ENCODE data around the gene LOC101059915.
"Not testable (repeated sequence)": the region's sequence is repeated elsewhere in the genome, so short reads cannot be mapped to it uniquely, and the experiment has no call there.

Gene LOC101059915

DNA sequence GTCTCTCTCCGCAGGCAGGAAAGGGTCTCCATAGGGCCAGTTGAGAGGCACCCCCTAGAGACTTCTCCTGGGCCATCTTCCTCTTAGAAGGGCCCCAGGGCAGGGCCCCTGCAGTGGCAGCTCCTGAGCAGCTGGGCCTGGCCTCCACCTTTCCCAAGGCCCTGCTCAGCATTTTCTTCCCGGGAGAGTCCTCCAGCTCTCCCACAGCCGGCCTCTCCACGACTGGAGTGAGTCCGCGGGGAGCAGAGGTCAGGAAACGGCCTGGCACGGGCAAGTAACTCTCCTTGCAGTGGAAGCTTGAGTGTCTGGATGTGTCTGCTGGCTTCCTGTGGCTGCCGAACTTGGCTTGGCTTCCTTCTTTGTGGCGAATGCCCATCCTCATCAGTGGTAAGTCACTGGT is 1.6 kb upstream of the LOC101059915 start:
- Histone ChIP-seq H3K4me1 (ENCODE audit: control insufficient read depth in 2 of 2, insufficient read depth in 2 of 2, low read length in 2 of 2) (peaks cover 4 to 21% of the 10 kb centered on the region in 2 donors), H3K27me3 (ENCODE audit: control insufficient read depth in 2 of 2, insufficient read depth in 1 of 2, low read length in 1 of 2) (no peaks in the 10 kb centered on the region), H3K9me3 (ENCODE audit: control insufficient read depth in 2 of 2, insufficient read depth in 1 of 2, low read length in 1 of 2) (no peaks in the 10 kb centered on the region), H3K4me3 (ENCODE audit: low read length in 2 of 2) (no peak overlapping the region), H3K27ac (ENCODE audit: low read depth in 1 of 2, low read length in 1 of 2) (no peak overlapping the region), H3K36me3 (ENCODE audit: control insufficient read depth in 2 of 2, insufficient read depth in 2 of 2, low read length in 1 of 2) (no peaks in the 10 kb centered on the region)
- WGBS = 73% methylated on average over 10 of the region's 10 CpGs
- no peak for DNase-seq (ENCODE audit: low read depth in 6 of 9, low spot score in 9 of 9)

DNA sequence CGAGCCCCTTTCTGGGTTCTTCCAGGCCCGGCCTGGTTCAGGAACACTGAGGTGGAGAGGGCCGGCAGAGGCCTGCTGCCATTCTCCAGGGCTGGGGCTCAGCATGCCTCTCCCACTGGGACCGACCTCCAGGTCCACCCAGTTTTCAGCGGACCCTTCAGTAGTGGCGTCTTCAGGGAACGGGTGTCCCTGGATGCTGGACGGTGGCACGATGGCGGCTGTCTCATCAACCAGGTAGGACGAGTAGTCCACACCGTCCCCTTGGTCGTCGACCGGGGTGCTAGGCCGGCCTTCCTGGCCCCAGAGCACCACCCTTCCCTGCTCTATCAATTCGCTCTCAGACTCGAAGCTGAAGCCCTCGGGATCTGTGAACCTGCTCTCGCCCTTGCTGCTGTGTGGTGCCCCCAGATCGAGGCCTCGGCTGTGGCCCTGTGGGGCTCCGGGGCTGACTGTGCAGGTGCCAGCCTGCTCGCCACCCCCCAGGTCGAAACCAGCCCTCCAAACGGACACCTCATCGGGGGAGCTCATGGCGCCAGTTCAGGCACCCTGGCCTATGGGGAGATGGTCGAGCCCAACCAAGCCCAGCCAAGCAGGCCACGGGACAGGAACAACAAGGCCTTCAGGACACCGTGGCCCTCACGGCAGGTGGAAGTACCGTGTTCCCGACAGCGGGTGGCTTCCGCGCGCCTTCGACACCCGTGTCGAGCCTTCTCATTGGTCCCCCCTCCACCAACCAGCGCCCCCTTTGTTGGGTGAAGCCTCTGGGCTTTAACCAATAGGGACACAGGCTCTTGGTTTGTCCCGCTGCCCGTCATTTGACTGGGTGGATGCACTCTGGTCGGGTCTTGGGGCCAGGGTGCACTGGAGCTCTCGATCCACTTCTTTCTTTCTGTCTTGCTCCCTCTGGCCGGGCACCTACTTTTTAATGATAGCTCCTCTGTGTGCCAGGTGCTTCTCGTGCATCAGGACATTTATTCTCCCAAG is 814 bp upstream of the LOC101059915 start:
- no peak overlapping the region for H3K4me3 ChIP-seq (ENCODE audit: low read length in 2 of 2)
- H3K9me3 ChIP-seq (ENCODE audit: control insufficient read depth in 2 of 2, insufficient read depth in 1 of 2, low read length in 1 of 2) = no peaks in the 10 kb centered on the region
- H3K4me1 ChIP-seq (ENCODE audit: control insufficient read depth in 2 of 2, insufficient read depth in 2 of 2, low read length in 2 of 2) = peaks cover 9 to 29% of the 10 kb centered on the region in 2 donors
- no peaks in the 10 kb centered on the region for H3K27me3 ChIP-seq (ENCODE audit: control insufficient read depth in 2 of 2, insufficient read depth in 1 of 2, low read length in 1 of 2)
- no peaks in the 10 kb centered on the region for H3K36me3 ChIP-seq (ENCODE audit: control insufficient read depth in 2 of 2, insufficient read depth in 2 of 2, low read length in 1 of 2)
- no peak overlapping the region for H3K27ac ChIP-seq (ENCODE audit: low read depth in 1 of 2, low read length in 1 of 2)
- 98% methylated on average over 48 of the region's 48 CpGs for WGBS
- no peak for DNase-seq (ENCODE audit: low read depth in 6 of 9, low spot score in 9 of 9)

- WGBS = 98% methylated on average over 16 of the region's 16 CpGs
- no peaks in the 10 kb centered on the region for H3K36me3 ChIP-seq (ENCODE audit: control insufficient read depth in 2 of 2, insufficient read depth in 2 of 2, low read length in 1 of 2)
- DNase-seq (ENCODE audit: low read depth in 6 of 9, low spot score in 9 of 9) = no peak
- H3K9me3 ChIP-seq (ENCODE audit: control insufficient read depth in 2 of 2, insufficient read depth in 1 of 2, low read length in 1 of 2) = no peaks in the 10 kb centered on the region
- no peak overlapping the region for H3K27ac ChIP-seq (ENCODE audit: low read depth in 1 of 2, low read length in 1 of 2)
- H3K4me1 ChIP-seq (ENCODE audit: control insufficient read depth in 2 of 2, insufficient read depth in 2 of 2, low read length in 2 of 2) = peaks cover 14 to 31% of the 10 kb centered on the region in 2 donors
- no peak overlapping the region for H3K4me3 ChIP-seq (ENCODE audit: low read length in 2 of 2)
- no peaks in the 10 kb centered on the region for H3K27me3 ChIP-seq (ENCODE audit: control insufficient read depth in 2 of 2, insufficient read depth in 1 of 2, low read length in 1 of 2)
These were observed 876 bp downstream of the LOC101059915 start for GRCh38 chrX:71668248-71668595.

DNA sequence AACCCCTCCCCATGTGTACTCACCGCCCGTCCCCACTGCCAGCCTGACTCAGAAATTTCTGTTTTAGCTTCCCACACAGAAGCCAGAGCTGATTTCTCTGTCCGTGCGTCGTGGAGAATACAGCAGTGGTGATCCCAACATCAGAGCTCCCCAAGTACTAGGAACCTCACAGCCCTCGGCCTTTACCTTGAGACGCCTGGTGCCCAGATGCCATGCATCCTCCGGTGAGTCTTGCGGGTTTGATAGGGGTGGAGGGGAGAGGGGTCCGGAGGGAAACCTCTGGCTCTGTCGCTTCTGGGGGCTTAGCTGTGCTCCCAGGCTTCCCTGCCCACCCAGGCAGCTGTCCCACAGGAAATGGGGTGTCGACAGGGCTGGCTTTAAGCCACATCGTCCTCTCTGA is 2.1 kb downstream of the LOC101059915 start:
- WGBS = 75% methylated on average over 13 of the region's 13 CpGs
- DNase-seq (ENCODE audit: low read depth in 6 of 9, low spot score in 9 of 9) = no peak

DNA sequence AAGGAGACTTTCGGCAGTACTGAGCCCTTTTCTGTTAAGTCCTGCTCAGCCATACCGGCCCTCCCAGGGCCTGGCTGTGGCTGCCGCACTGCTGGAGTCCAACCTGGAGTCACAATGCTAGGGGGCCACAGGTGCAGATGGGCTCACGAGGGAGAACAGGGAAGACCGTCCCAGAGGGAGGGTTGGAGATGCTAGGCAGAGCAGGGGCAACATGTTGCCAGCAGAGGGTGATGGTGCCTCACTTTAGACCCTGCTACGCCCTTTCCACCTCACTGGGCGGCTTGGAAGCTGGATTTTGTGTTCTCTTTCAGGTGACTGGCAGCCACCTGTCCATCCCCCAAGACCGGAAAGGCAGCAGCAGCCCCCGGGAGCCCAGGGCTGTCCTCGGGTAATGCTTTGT is 2.6 kb downstream of the LOC101059915 start:
- not testable (repeated sequence) for H3K27ac ChIP-seq (ENCODE audit: low read depth in 1 of 2, low read length in 1 of 2); H3K27me3 ChIP-seq (ENCODE audit: control insufficient read depth in 2 of 2, insufficient read depth in 1 of 2, low read length in 1 of 2); H3K9me3 ChIP-seq (ENCODE audit: control insufficient read depth in 2 of 2, insufficient read depth in 1 of 2, low read length in 1 of 2); H3K36me3 ChIP-seq (ENCODE audit: control insufficient read depth in 2 of 2, insufficient read depth in 2 of 2, low read length in 1 of 2); H3K4me3 ChIP-seq (ENCODE audit: low read length in 2 of 2)
- WGBS = 16% methylated on average over 10 of the region's 10 CpGs
- peaks cover 14 to 27% of the 10 kb centered on the region in 2 donors for H3K4me1 ChIP-seq (ENCODE audit: control insufficient read depth in 2 of 2, insufficient read depth in 2 of 2, low read length in 2 of 2)
- DNase-seq (ENCODE audit: low read depth in 6 of 9, low spot score in 9 of 9) = peak in 2 of 9 donors; percentile 29 to 40

More for the DNA sequence above, 2.1 kb downstream of the LOC101059915 start:
- Histone ChIP-seq H3K36me3 (ENCODE audit: control insufficient read depth in 2 of 2, insufficient read depth in 2 of 2, low read length in 1 of 2) (no peaks in the 10 kb centered on the region), H3K9me3 (ENCODE audit: control insufficient read depth in 2 of 2, insufficient read depth in 1 of 2, low read length in 1 of 2) (no peaks in the 10 kb centered on the region), H3K4me1 (ENCODE audit: control insufficient read depth in 2 of 2, insufficient read depth in 2 of 2, low read length in 2 of 2) (peaks cover 14 to 27% of the 10 kb centered on the region in 2 donors), H3K27ac (ENCODE audit: low read depth in 1 of 2, low read length in 1 of 2) (no peak overlapping the region), H3K4me3 (ENCODE audit: low read length in 2 of 2) (no peak overlapping the region), H3K27me3 (ENCODE audit: control insufficient read depth in 2 of 2, insufficient read depth in 1 of 2, low read length in 1 of 2) (no peaks in the 10 kb centered on the region)

- no peaks in the 10 kb centered on the region for H3K36me3 ChIP-seq (ENCODE audit: control insufficient read depth in 2 of 2, insufficient read depth in 2 of 2, low read length in 1 of 2)
- peaks cover 14 to 25% of the 10 kb centered on the region in 2 donors for H3K4me1 ChIP-seq (ENCODE audit: control insufficient read depth in 2 of 2, insufficient read depth in 2 of 2, low read length in 2 of 2)
- 8% methylated on average over 12 of the region's 12 CpGs for WGBS
- H3K9me3 ChIP-seq (ENCODE audit: control insufficient read depth in 2 of 2, insufficient read depth in 1 of 2, low read length in 1 of 2) = peaks cover 0 to 5% of the 10 kb centered on the region in 2 donors
- H3K27me3 ChIP-seq (ENCODE audit: control insufficient read depth in 2 of 2, insufficient read depth in 1 of 2, low read length in 1 of 2) = no peaks in the 10 kb centered on the region
- peak in 1 of 9 donors; percentile 34 for DNase-seq (ENCODE audit: low read depth in 6 of 9, low spot score in 9 of 9)
- no peak overlapping the region for H3K4me3 ChIP-seq (ENCODE audit: low read length in 2 of 2)
- H3K27ac ChIP-seq (ENCODE audit: low read depth in 1 of 2, low read length in 1 of 2) = peak overlapping the region in 1 of 2 donors; percentile 37
These were observed 3.9 kb downstream of the LOC101059915 start for GRCh38 chrX:71671043-71671780.

DNA sequence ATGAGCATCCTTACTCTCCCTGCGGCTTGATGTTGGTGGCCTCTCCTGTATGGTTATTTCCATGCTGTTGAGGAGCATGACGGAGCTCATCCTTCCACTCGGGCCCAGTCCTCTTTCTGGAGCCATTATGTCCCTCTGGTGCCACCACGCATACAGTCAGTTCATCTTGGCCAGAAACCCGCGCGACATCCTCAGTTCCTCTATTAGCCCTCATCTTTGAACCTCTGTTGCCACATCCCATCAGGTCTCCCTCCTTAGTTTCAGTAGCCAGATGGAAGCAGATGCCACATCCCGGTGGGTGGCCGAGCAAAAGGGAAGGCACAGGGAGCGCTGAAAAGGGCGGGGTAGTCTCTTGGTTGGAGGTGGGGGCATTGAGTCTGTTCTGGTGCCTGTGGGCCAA is 4.6 kb downstream of the LOC101059915 start:
- DNase-seq (ENCODE audit: low read depth in 6 of 9, low spot score in 9 of 9) = no peak
- no peak overlapping the region for H3K27ac ChIP-seq (ENCODE audit: low read depth in 1 of 2, low read length in 1 of 2)
- no peaks in the 10 kb centered on the region for H3K36me3 ChIP-seq (ENCODE audit: control insufficient read depth in 2 of 2, insufficient read depth in 2 of 2, low read length in 1 of 2)
- H3K4me3 ChIP-seq (ENCODE audit: low read length in 2 of 2) = no peak overlapping the region
- 96% methylated on average over 11 of the region's 11 CpGs for whole genome bisulfite sequencing
- peaks cover 14 to 25% of the 10 kb centered on the region in 2 donors for H3K4me1 ChIP-seq (ENCODE audit: control insufficient read depth in 2 of 2, insufficient read depth in 2 of 2, low read length in 2 of 2)
- H3K9me3 ChIP-seq (ENCODE audit: control insufficient read depth in 2 of 2, insufficient read depth in 1 of 2, low read length in 1 of 2) = peaks cover 0 to 9% of the 10 kb centered on the region in 2 donors
- H3K27me3 ChIP-seq (ENCODE audit: control insufficient read depth in 2 of 2, insufficient read depth in 1 of 2, low read length in 1 of 2) = no peaks in the 10 kb centered on the region

GRCh38 chrX:71675636-71676035 is 8.3 kb downstream of the LOC101059915 start:
- H3K4me1 ChIP-seq (ENCODE audit: control insufficient read depth in 2 of 2, insufficient read depth in 2 of 2, low read length in 2 of 2) = peaks cover 12 to 19% of the 10 kb centered on the region in 2 donors
- not testable (repeated sequence) for H3K27me3 ChIP-seq (ENCODE audit: control insufficient read depth in 2 of 2, insufficient read depth in 1 of 2, low read length in 1 of 2); H3K27ac ChIP-seq (ENCODE audit: low read depth in 1 of 2, low read length in 1 of 2); H3K4me3 ChIP-seq (ENCODE audit: low read length in 2 of 2); H3K9me3 ChIP-seq (ENCODE audit: control insufficient read depth in 2 of 2, insufficient read depth in 1 of 2, low read length in 1 of 2); DNase-seq (ENCODE audit: low read depth in 6 of 9, low spot score in 9 of 9); H3K36me3 ChIP-seq (ENCODE audit: control insufficient read depth in 2 of 2, insufficient read depth in 2 of 2, low read length in 1 of 2)
- WGBS = 97% methylated on average over 23 of the region's 23 CpGs
